CD8-positive, alpha-beta memory T cell (primary cell): ENCODE data around the gene BUD23. TPM values are rescaled to one million over a fixed set of nuclear protein-coding genes. Genes with fewer than 3 reads are reported as not detected.
A peak's percentile ranks its signal among the peaks of the same experiment; 100 is the strongest.

Experiments
- CTCF ChIA-PET: fragments of 350-600 bp; sonication (Branson Sonifier 250); formaldehyde crosslinking; loops from one replicate; lab custom pipeline; 2021; ENCODE audit warnings: antibody characterized with exemption; lab: Charles Lee
- POLR2A ChIA-PET: fragments of 350-600 bp; sonication (Branson Sonifier 250); formaldehyde crosslinking; loops from one replicate; lab custom pipeline; 2021; ENCODE audit warnings: antibody characterized with exemption; lab: Charles Lee
- DNase-seq, 5 donors: peaks; one replicate each; pipeline versions ENCODE4 v3.0.0 to v3.0.0-alpha.2; 2020 to 2022; ENCODE audit warnings: mixed read lengths in 1 of 5
- H3K27ac ChIP-seq: one replicate; pipeline ENCODE4 v1.7.0; 2013; ENCODE audit warnings: low read depth, mild to moderate bottlenecking, low read length, moderate library complexity
- H3K27me3 ChIP-seq: 2 replicates; pipeline ENCODE4 v1.7.0; 2013; ENCODE audit warnings: low read length, mild to moderate bottlenecking; ENCODE audit not compliant: insufficient read depth, poor library complexity, severe bottlenecking
- H3K36me3 ChIP-seq: 2 replicates; pipeline ENCODE4 v1.7.0; 2013; ENCODE audit warnings: mild to moderate bottlenecking, low read length, moderate library complexity; ENCODE audit not compliant: insufficient read depth
- H3K4me1 ChIP-seq: 2 replicates; pipeline ENCODE4 v1.7.0; 2013; ENCODE audit warnings: mild to moderate bottlenecking, low read length, moderate library complexity; ENCODE audit not compliant: insufficient read depth
- H3K4me3 ChIP-seq: 2 replicates; pipeline ENCODE4 v1.7.0; 2013; ENCODE audit warnings: mild to moderate bottlenecking, low read length
- H3K9me3 ChIP-seq: 2 replicates; pipeline ENCODE4 v1.7.0; 2013; ENCODE audit warnings: mild to moderate bottlenecking, low read length
- H3K27ac Mint-ChIP-seq, 8 donors: one replicate each; pipeline ENCODE4 v1.8.0; 2020 to 2021; ENCODE audit warnings: mixed read lengths in 8 of 8, mild to moderate bottlenecking in 6 of 8, inconsistent platforms in 3 of 8, moderate library complexity in 3 of 8
- H3K27me3 Mint-ChIP-seq, 2 donors: one replicate each; pipeline ENCODE4 v1.8.0; 2020 to 2021; ENCODE audit warnings: mixed read lengths in 2 of 2, mild to moderate bottlenecking in 1 of 2, moderate library complexity in 1 of 2
- H3K36me3 Mint-ChIP-seq, 3 donors: one replicate each; pipeline ENCODE4 v1.8.0; 2020 to 2021; ENCODE audit warnings: mixed read lengths in 3 of 3, inconsistent platforms in 1 of 3, mild to moderate bottlenecking in 1 of 3
- H3K4me1 Mint-ChIP-seq, 3 donors: one replicate each; pipeline ENCODE4 v1.8.0; 2020 to 2021; ENCODE audit warnings: mixed read lengths in 3 of 3, inconsistent platforms in 1 of 3, mild to moderate bottlenecking in 1 of 3
- H3K4me3 Mint-ChIP-seq, 7 donors: one replicate each; pipeline ENCODE4 v1.8.0; 2020 to 2021; ENCODE audit warnings: mixed read lengths in 7 of 7, mild to moderate bottlenecking in 6 of 7, moderate library complexity in 4 of 7, inconsistent platforms in 2 of 7
- H3K9me3 Mint-ChIP-seq, 5 donors: one replicate each; pipeline ENCODE4 v1.8.0; 2020 to 2022; ENCODE audit warnings: mixed read lengths in 5 of 5, mild to moderate bottlenecking in 3 of 5, moderate library complexity in 2 of 5, inconsistent platforms in 1 of 5
- polyA plus RNA-seq: library from polyadenylated mRNA; unstranded; fragments of 300-500 nt; fragmentation: Illumina TruSeq; gene quantifications from one replicate; pipeline ENCODE4 v1.2.3, GENCODE V29; 2021
- total RNA-seq, 2 experiments: library from RNA; stranded (reverse); gene quantifications; one replicate each; pipeline ENCODE4 v1.2.3, GENCODE V29; 2021

Gene BUD23
- total and polyA plus RNA-seq, 3 experiments from 2014 or later = 102 to 130 (median 113) TPM

DNA sequence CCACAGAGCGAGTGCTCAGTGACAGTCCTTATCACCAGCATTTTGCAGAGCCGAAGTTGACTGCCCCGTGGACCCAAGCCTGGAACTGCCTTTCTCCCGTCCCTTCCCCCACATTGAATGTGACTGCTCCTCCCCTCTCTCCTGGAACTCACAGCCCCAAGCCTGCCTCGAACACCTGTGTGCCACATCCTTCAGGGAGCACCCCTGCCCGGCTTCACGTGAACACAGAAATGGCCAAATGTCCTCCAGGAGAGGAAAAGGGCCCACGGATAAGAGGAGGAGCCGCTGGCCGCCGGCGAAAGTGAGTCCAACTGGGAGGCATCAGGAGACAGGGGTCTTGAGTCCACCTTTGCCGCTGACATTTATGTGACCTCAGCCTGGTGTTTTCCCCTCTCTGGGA lies 19.8 kb downstream of the BUD23 start:
- Histone ChIP-seq H3K4me1 (peaks cover 6% of the 10 kb centered on the region), H3K27ac (no peak overlapping the region), H3K27me3 (no peaks in the 10 kb centered on the region), H3K4me3 (no peak overlapping the region), H3K36me3 (peaks cover 3% of the 10 kb centered on the region), H3K9me3 (no peaks in the 10 kb centered on the region)
- Mint-ChIP-seq H3K27ac (peak overlapping the region in 1 of 8 donors; percentile 54), H3K36me3 (peaks cover 0 to 31% (median 2%) of the 10 kb centered on the region in 3 donors), H3K4me1 (peaks cover 0 to 4% (median 0%) of the 10 kb centered on the region in 3 donors), H3K4me3 (no peak overlapping the region), H3K27me3 (peaks cover 0 to 2% of the 10 kb centered on the region in 2 donors), H3K9me3 (no peaks in the 10 kb centered on the region)
- ChIA-PET CTCF (no interaction called here), POLR2A (no interaction called here)
- no peak for DNase-seq

DNA sequence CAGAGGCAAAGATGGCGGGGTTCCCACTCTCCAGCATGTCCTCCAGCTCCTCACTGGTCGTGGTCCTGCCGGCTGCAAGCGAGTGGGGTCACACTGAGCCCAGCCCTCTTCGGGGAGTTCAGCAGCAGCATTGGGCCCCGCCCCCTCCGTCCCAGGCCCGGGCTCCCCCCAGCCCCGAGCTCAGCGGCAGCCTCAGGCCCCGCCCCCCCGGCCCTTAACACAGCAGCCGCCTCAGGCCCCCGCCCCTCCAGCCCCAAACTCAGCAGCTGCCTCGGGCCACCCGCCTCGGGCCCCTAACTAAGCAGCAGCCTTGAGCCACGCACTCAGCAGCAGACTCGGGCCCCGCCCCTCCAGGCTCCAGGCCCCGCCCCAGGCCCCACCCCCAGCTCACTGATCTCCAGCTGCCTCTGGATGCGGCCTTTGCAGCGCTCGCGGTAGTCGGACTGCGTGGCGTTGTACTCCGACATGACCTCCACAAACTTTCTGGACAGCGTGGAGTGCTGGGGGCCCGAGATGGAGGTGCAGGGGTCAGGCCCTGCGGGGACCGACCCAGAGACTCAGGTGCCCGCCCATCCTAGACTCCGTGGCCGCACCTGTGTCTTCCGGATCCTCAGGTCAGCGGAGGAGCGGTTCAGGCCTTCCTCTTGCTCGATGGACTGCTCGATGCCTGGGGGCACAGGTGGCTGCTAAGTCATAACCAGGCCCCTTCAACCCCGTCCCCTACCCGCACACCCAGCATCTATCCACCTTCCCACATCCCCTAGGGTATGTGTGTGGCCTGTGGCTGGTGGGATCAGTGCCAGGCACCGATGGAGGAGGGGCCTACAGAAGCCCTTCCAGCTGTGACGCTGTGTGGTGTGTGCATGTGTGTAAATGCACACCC lies 20.6 kb downstream of the BUD23 start:
- Mint-ChIP-seq H3K4me1 (peaks cover 0 to 4% (median 0%) of the 10 kb centered on the region in 3 donors), H3K27me3 (peaks cover 0 to 2% of the 10 kb centered on the region in 2 donors), H3K9me3 (no peaks in the 10 kb centered on the region), H3K36me3 (peaks cover 0 to 26% (median 0%) of the 10 kb centered on the region in 3 donors), H3K27ac (peak overlapping the region in 1 of 8 donors; percentile 83), H3K4me3 (no peak overlapping the region)
- Histone ChIP-seq H3K27ac (no peak overlapping the region), H3K4me3 (no peak overlapping the region), H3K27me3 (no peaks in the 10 kb centered on the region), H3K9me3 (no peaks in the 10 kb centered on the region), H3K36me3 (no peaks in the 10 kb centered on the region), H3K4me1 (peaks cover 6% of the 10 kb centered on the region)
- peak in 1 of 5 donors; percentile 28 for DNase-seq
- POLR2A ChIA-PET = no interaction called here
- CTCF ChIA-PET = interaction anchor here (1.8 kb wide), 1 partner anchor 97 kb away, joined by 7 read pairs; no protein-coding TSS in a partner anchor

- peaks cover 0 to 4% (median 0%) of the 10 kb centered on the region in 3 donors for H3K4me1 Mint-ChIP-seq
- H3K9me3 Mint-ChIP-seq = no peaks in the 10 kb centered on the region
- DNase-seq = no peak
- Histone ChIP-seq H3K27ac (no peak overlapping the region), H3K27me3 (no peaks in the 10 kb centered on the region), H3K9me3 (no peaks in the 10 kb centered on the region), H3K4me1 (peaks cover 6% of the 10 kb centered on the region), H3K36me3 (no peaks in the 10 kb centered on the region), H3K4me3 (no peak overlapping the region)
- H3K27me3 Mint-ChIP-seq = peaks cover 0 to 2% of the 10 kb centered on the region in 2 donors
- POLR2A ChIA-PET = interaction anchor here (0.6 kb wide), 1 partner anchor 83 kb away, joined by 3 read pairs; no protein-coding TSS in a partner anchor
- H3K4me3 Mint-ChIP-seq = no peak overlapping the region
- H3K27ac Mint-ChIP-seq = peak overlapping the region in 1 of 8 donors; percentile 54
- CTCF ChIA-PET = interaction anchor here (0.5 to 1.8 kb wide), 2 partner anchors 98 to 364 kb away, joined by 3 to 7 read pairs; no protein-coding TSS in a partner anchor
- H3K36me3 Mint-ChIP-seq = peaks cover 0 to 20% (median 0%) of the 10 kb centered on the region in 3 donors
Observed at GRCh38 chr7:73704640-73705550, 21.5 kb downstream of the BUD23 start.

DNA sequence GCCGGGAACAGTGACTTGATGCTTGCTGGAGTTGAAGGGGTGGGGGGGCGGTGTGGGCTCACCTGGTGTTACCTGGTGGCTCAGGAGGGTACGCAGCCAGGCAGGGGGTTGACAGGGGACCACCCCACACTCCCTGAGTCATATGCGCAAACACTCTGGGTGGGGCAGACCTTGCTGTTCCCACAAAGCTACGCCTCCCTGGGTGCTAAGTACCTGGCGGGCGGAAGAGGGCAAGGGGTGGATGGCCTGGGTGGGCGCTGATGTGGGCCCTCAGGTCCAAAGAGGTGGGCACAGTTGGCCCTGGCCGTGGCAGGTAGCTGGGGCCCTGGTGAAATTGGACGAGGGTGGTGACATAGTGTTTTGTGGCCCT lies 22.1 kb downstream of the BUD23 start:
- no peaks in the 10 kb centered on the region for H3K9me3 ChIP-seq
- Mint-ChIP-seq H3K4me1 (peaks cover 0 to 4% (median 0%) of the 10 kb centered on the region in 3 donors), H3K27ac (no peak overlapping the region), H3K9me3 (no peaks in the 10 kb centered on the region), H3K36me3 (peaks cover 0 to 17% (median 0%) of the 10 kb centered on the region in 3 donors), H3K27me3 (peaks cover 0 to 2% of the 10 kb centered on the region in 2 donors), H3K4me3 (no peak overlapping the region)
- no peaks in the 10 kb centered on the region for H3K27me3 ChIP-seq
- peaks cover 6% of the 10 kb centered on the region for H3K4me1 ChIP-seq
- ChIA-PET CTCF (interaction anchor here (0.5 to 1.8 kb wide), 2 partner anchors 99 to 365 kb away, joined by 3 to 7 read pairs; no protein-coding TSS in a partner anchor), POLR2A (interaction anchor here (0.6 kb wide), 1 partner anchor 82 kb away, joined by 3 read pairs; no protein-coding TSS in a partner anchor)
- H3K4me3 ChIP-seq = no peak overlapping the region
- no peak for DNase-seq
- H3K36me3 ChIP-seq = no peaks in the 10 kb centered on the region
- no peak overlapping the region for H3K27ac ChIP-seq

GRCh38 chr7:73706126-73707044 lies 23.0 kb downstream of the BUD23 start:
- no peaks in the 10 kb centered on the region for H3K36me3 ChIP-seq
- peaks cover 6% of the 10 kb centered on the region for H3K4me1 ChIP-seq
- Mint-ChIP-seq H3K27ac (peak overlapping the region in 1 of 8 donors; percentile 47), H3K4me3 (no peak overlapping the region), H3K27me3 (peaks cover 0 to 2% of the 10 kb centered on the region in 2 donors), H3K36me3 (peaks cover 0 to 16% (median 0%) of the 10 kb centered on the region in 3 donors), H3K4me1 (peaks cover 0 to 4% (median 0%) of the 10 kb centered on the region in 3 donors), H3K9me3 (no peaks in the 10 kb centered on the region)
- ChIA-PET CTCF (no interaction called here), POLR2A (no interaction called here)
- DNase-seq = no peak
- no peaks in the 10 kb centered on the region for H3K27me3 ChIP-seq
- H3K9me3 ChIP-seq = no peaks in the 10 kb centered on the region
- H3K27ac ChIP-seq = no peak overlapping the region
- H3K4me3 ChIP-seq = no peak overlapping the region

DNA sequence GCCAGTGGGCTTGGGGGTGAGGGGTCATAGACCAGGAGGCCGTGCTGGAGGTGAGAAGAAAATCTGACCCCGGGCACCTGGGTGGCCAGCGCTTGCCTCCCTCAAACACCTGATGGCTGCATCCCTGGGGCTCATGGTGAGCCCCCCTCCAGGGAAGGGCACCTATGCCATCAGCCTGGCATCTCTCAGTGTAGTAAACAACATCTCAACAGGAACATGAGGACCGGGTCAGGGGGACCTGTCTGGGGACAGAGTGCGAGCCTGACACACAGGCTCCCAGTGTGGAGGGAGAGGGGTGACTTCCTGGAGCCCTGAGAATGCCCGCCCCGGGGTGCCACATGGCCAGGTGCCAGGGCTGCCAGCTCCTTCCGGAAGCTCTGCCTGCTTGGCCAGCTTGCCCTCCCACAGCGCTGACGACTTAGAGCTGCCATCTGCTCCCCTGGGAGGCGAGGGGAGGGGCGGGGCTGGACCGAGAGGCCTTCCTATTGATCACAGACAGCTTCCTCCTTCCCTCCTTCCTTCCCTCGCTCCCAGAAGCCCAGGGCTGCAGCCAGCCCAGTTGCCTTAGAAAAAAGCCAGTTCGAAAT lies 23.7 kb downstream of the BUD23 start:
- Mint-ChIP-seq H3K9me3 (no peaks in the 10 kb centered on the region), H3K27ac (peak overlapping the region in 1 of 8 donors; percentile 47), H3K4me1 (peaks cover 0 to 4% (median 0%) of the 10 kb centered on the region in 3 donors), H3K36me3 (peaks cover 0 to 9% (median 0%) of the 10 kb centered on the region in 3 donors), H3K4me3 (no peak overlapping the region), H3K27me3 (no peaks in the 10 kb centered on the region)
- no peaks in the 10 kb centered on the region for H3K36me3 ChIP-seq
- DNase-seq = no peak
- no peaks in the 10 kb centered on the region for H3K9me3 ChIP-seq
- ChIA-PET CTCF (no interaction called here), POLR2A (no interaction called here)
- no peak overlapping the region for H3K4me3 ChIP-seq
- H3K4me1 ChIP-seq = peaks cover 6% of the 10 kb centered on the region
- no peaks in the 10 kb centered on the region for H3K27me3 ChIP-seq
- no peak overlapping the region for H3K27ac ChIP-seq
